Activated CD8-positive, alpha-beta memory T cell treated with anti-CD3 and anti-CD28 coated beads, Interleukin-2, amount 10 ng/mL, durations not matched to agents 7 days and 5 days (primary cell): ENCODE results near the gene FBXL5. TPM values are rescaled to one million over a fixed set of nuclear protein-coding genes. Genes with fewer than 3 reads are reported as not detected.

Source experiments
- ATAC-seq: fragments of 150-1000 bp; cut with Tn5 transposase; one replicate; pipeline ENCODE4 v1.10.0; 2021; ENCODE audit warnings: moderate library complexity
- CTCF ChIA-PET: fragments of 350-600 bp; sonication (Branson Sonifier 250); formaldehyde crosslinking; loops from one replicate; lab custom pipeline; 2021; ENCODE audit warnings: antibody characterized with exemption; lab: Charles Lee
- DNase-seq: peaks from one replicate; pipeline ENCODE4 v3.0.0-alpha.2; 2020
- H3K27ac Mint-ChIP-seq: one replicate; pipeline ENCODE4 v1.8.0; 2021; ENCODE audit warnings: mild to moderate bottlenecking, mixed read lengths
- H3K27me3 Mint-ChIP-seq: one replicate; pipeline ENCODE4 v1.8.0; 2021; ENCODE audit warnings: mixed read lengths
- H3K36me3 Mint-ChIP-seq: one replicate; pipeline ENCODE4 v1.8.0; 2021; ENCODE audit warnings: mild to moderate bottlenecking, mixed read lengths
- H3K4me1 Mint-ChIP-seq: one replicate; pipeline ENCODE4 v1.8.0; 2021; ENCODE audit warnings: mixed read lengths
- H3K4me3 Mint-ChIP-seq: one replicate; pipeline ENCODE4 v1.8.0; 2021; ENCODE audit warnings: mild to moderate bottlenecking, moderate library complexity, mixed read lengths
- H3K9me3 Mint-ChIP-seq: one replicate; pipeline ENCODE4 v1.8.0; 2022; ENCODE audit warnings: low read depth, mixed read lengths
- total RNA-seq, 2 experiments: library from RNA; stranded (reverse); gene quantifications; one replicate each; pipeline ENCODE4 v1.2.3, GENCODE V29; 2021

Gene FBXL5
- total RNA-seq, 2 experiments from 2014 or later, result 37.0 to 51.8 TPM

DNA sequence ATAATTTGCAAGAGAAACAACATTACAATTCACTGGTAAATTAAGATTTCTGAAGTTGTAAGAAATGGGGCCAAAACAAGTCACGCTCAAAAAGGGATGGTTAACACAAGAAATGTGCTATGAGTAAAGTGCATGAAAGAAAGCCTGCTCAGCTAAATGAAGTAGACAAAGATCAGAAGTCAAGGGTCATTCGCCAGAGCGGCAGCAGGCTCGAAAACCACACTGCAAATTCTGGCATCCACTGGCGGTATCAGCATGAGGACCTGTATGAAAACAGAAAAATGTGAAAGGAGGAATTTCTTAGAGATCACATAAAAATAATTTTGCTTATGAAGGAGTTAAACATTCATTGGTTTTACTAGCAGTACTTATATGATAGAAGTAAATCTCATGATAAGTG is 49.6 kb downstream of the FBXL5 start:
- ATAC-seq (no peak), DNase-seq (no peak)
- CTCF ChIA-PET, result no interaction called here
- Mint-ChIP-seq H3K27me3 (no peaks in the 10 kb centered on the region), H3K4me3 (no peak overlapping the region), H3K4me1 (no peaks in the 10 kb centered on the region), H3K36me3 (peaks cover 10% of the 10 kb centered on the region), H3K27ac (no peak overlapping the region), H3K9me3 (no peaks in the 10 kb centered on the region)

DNA sequence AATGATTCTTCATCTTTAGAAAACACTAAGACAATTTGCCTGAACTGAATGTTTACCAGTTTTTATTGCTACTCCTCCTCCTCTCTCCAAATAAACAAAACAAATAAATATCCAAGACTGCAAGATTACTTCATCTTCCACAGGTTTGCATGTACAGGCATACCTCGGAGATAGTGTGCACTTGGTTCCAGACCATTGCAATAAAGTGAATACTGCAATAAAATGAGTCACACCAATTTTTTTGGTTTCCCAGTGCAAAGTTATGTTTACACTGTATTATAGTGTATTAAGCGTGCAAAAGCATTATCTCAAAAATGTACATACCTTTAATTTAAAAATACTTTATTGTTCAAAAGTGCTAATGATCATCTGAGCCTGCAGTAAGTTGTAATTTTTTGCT is 53.3 kb downstream of the FBXL5 start:
- Mint-ChIP-seq H3K4me3 (no peak overlapping the region), H3K9me3 (no peaks in the 10 kb centered on the region), H3K27ac (no peak overlapping the region), H3K27me3 (no peaks in the 10 kb centered on the region), H3K36me3 (peaks cover 8% of the 10 kb centered on the region), H3K4me1 (no peaks in the 10 kb centered on the region)
- CTCF ChIA-PET, result no interaction called here
- ATAC-seq (no peak), DNase-seq (no peak)

DNA sequence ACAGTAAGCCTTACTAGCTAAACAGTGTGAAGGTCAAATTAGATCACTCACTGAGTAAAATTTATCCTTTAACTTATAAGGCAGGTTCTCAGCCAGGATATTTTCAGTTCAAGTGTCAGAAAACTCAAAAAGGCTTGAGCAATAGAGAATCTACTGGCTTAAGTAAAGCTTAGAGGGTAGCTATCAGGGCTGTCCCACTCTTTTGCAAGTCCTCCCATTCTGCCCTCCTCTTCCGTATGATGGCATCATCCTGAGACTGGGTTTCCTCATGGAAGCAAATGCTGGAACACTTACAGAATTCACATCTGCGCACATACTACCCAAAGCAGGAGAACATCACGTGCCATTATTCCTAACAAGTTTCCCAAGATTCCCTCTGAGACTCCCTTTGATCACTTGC is 55.0 kb downstream of the FBXL5 start:
- no peak for ATAC-seq
- Mint-ChIP-seq H3K9me3 (no peaks in the 10 kb centered on the region), H3K36me3 (peaks cover 6% of the 10 kb centered on the region), H3K27me3 (no peaks in the 10 kb centered on the region), H3K4me3 (no peak overlapping the region), H3K4me1 (no peaks in the 10 kb centered on the region), H3K27ac (no peak overlapping the region)
- DNase-seq, result no peak
- CTCF ChIA-PET, result no interaction called here

DNA sequence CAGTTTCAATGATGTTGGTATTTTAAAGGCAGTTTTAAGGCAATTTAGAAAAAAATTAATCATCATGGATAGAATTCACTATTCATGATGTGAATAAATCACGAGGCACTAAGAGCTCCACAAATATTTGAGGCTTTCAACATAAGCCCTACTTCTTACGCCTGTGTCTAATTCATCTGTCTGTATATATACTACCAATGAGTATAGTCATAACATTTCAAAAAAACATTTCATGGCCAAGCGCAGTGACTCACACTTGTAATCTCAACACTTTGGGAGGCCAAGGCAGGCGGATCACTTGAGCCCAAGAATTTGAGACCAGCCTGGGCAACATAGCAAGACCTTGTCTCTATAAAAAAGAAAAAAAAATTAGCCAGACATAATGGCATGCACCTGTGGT is 56.5 kb downstream of the FBXL5 start:
- Mint-ChIP-seq H3K9me3 (no peaks in the 10 kb centered on the region), H3K27ac (no peak overlapping the region), H3K27me3 (no peaks in the 10 kb centered on the region), H3K36me3 (peaks cover 3% of the 10 kb centered on the region), H3K4me3 (no peak overlapping the region), H3K4me1 (no peaks in the 10 kb centered on the region)
- DNase-seq (no peak), ATAC-seq (no peak)
- CTCF ChIA-PET, result no interaction called here

DNA sequence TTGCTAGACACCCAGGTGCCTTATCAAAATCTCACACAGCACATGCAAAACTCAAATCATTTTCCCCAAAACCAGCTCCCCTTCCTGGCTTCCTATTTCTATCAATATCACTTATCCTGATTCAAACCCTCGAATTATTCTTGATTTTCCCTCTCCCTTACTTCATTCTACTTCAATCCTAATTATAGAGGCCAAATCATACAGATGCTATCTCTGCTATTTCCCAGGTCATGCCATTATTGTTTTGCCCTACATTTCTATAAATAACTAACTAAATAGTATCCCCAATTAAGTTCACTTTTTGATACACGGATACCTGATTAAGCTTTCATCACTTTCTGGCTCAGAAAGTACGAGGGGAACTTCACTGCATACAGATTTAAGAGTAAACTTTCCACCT is 62.4 kb downstream of the FBXL5 start:
- H3K27ac Mint-ChIP-seq, result no peak overlapping the region
- DNase-seq (no peak), ATAC-seq (no peak)
- H3K4me3 Mint-ChIP-seq, result no peak overlapping the region
- no peaks in the 10 kb centered on the region for H3K4me1 Mint-ChIP-seq
- H3K9me3 Mint-ChIP-seq, result no peaks in the 10 kb centered on the region
- peaks cover 1% of the 10 kb centered on the region for H3K36me3 Mint-ChIP-seq
- CTCF ChIA-PET, result no interaction called here
- no peaks in the 10 kb centered on the region for H3K27me3 Mint-ChIP-seq

DNA sequence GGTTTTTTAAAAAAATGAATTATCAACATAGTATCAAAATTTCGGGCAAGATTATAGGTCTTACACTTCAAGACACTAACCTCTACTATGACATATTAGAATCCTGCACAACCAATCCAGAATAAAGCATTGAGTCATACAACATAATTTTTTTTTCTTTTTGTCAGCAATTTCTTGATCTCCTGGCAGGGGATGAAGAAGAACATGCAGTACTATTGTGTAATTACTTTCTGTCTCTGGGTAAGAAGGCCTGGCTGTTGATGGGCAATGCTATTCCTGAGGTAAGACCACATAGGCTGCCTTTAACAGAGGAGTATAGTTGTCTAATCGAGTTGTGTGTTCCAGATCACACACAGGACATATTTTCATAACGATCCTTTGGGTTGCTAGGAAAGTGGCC is 67.5 kb downstream of the FBXL5 start:
- ATAC-seq (no peak), DNase-seq (no peak)
- H3K27ac Mint-ChIP-seq, result no peak overlapping the region
- H3K9me3 Mint-ChIP-seq, result no peaks in the 10 kb centered on the region
- H3K27me3 Mint-ChIP-seq, result no peaks in the 10 kb centered on the region
- H3K4me1 Mint-ChIP-seq, result no peaks in the 10 kb centered on the region
- CTCF ChIA-PET, result no interaction called here
- H3K36me3 Mint-ChIP-seq, result no peaks in the 10 kb centered on the region
- no peak overlapping the region for H3K4me3 Mint-ChIP-seq

DNA sequence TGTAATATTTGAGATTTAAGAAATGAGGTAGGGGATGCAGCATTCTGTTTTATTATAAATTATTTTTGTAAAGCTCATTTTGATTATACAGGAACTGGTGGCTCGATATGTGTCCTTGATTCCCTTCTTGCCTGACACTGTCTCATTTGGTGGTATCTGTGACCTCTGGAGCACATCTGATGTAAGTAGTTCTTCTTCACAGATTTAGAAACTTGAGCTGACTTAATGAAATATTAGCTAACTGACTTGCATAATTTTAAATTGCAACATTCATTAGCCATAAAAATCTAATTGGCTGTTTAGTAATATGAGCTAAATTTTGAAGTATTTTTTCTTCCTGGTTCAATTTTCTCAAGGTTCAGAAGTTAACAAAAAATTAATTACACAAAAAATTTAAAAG is 69.1 kb downstream of the FBXL5 start:
- DNase-seq (no peak), ATAC-seq (no peak)
- Mint-ChIP-seq H3K9me3 (no peaks in the 10 kb centered on the region), H3K4me1 (no peaks in the 10 kb centered on the region), H3K36me3 (no peaks in the 10 kb centered on the region), H3K27ac (no peak overlapping the region), H3K4me3 (no peak overlapping the region), H3K27me3 (no peaks in the 10 kb centered on the region)
- CTCF ChIA-PET, result interaction anchor here (1.0 kb wide), 1 partner anchor 9 kb away, joined by 3 read pairs; no protein-coding TSS in a partner anchor

DNA sequence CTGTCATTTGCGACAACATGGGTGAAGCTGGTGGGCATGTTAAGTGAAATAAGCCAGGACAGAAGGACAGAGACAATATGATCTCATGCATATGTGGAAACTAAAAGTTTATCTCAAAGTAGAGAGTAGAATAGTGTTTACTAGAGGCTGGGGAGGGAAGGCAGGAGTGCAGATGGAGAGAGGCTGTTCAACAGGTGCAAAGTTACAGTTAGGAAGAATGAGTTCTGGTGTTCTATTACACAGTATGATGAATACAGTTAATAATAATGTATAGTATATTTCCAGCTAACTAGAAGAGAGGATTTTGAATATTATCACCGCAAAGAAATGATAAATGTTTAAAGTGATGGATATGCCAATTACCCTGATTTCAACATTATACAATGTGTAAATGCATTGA is 69.8 kb downstream of the FBXL5 start:
- Mint-ChIP-seq H3K4me3 (no peak overlapping the region), H3K9me3 (no peaks in the 10 kb centered on the region), H3K27ac (no peak overlapping the region), H3K4me1 (no peaks in the 10 kb centered on the region), H3K27me3 (no peaks in the 10 kb centered on the region), H3K36me3 (no peaks in the 10 kb centered on the region)
- CTCF ChIA-PET, result interaction anchor here (1.0 kb wide), 1 partner anchor 8 kb away, joined by 3 read pairs; no protein-coding TSS in a partner anchor
- DNase-seq (no peak), ATAC-seq (no peak)

DNA sequence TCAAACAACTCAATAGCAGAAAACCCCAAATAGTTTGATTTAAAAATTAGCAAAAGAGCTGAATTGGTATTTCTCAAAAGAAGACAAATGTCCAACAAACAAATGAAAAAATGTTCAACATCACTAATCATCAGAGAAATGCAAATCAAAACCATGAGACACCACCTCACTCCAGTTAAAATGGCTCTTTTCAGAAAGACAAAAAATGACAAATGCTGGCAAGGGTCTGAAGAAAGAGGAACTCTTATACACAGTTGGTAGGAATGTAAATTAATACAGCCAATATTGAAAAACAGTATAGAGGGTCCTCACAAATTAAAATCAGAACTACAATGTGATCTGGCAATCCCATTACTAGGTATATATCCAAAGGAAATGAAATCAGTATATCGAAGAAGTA is 70.4 kb downstream of the FBXL5 start:
- DNase-seq (no peak), ATAC-seq (no peak)
- Mint-ChIP-seq H3K36me3 (no peaks in the 10 kb centered on the region), H3K4me1 (no peaks in the 10 kb centered on the region), H3K4me3 (no peak overlapping the region), H3K27ac (no peak overlapping the region), H3K9me3 (no peaks in the 10 kb centered on the region), H3K27me3 (no peaks in the 10 kb centered on the region)
- CTCF ChIA-PET, result no interaction called here

DNA sequence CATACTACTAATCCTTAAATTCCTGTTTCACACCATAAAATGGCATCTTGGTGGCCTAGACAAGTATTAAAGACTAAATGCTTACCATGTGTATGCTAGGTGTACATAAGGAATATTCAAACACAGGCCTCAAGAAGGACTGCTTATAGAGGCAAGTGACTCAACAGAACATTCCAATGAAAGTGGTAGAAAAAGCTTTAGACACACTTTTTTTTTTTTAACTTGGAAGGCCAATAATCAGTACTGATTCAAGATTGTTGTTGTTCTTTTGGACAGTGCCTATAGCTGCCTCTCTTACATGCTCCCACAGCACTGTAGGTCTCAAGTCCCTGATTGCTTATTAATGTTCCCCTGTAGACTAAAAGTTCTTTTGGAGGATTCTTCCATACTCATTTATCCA is 77.6 kb downstream of the FBXL5 start:
- H3K27me3 Mint-ChIP-seq, result no peaks in the 10 kb centered on the region
- H3K4me3 Mint-ChIP-seq, result no peak overlapping the region
- CTCF ChIA-PET, result interaction anchor here (1.0 to 1.3 kb wide), 2 partner anchors 8 to 74 kb away, joined by 3 read pairs; no protein-coding TSS in a partner anchor
- ATAC-seq (no peak), DNase-seq (no peak)
- no peaks in the 10 kb centered on the region for H3K9me3 Mint-ChIP-seq
- no peak overlapping the region for H3K27ac Mint-ChIP-seq
- no peaks in the 10 kb centered on the region for H3K36me3 Mint-ChIP-seq
- no peaks in the 10 kb centered on the region for H3K4me1 Mint-ChIP-seq

DNA sequence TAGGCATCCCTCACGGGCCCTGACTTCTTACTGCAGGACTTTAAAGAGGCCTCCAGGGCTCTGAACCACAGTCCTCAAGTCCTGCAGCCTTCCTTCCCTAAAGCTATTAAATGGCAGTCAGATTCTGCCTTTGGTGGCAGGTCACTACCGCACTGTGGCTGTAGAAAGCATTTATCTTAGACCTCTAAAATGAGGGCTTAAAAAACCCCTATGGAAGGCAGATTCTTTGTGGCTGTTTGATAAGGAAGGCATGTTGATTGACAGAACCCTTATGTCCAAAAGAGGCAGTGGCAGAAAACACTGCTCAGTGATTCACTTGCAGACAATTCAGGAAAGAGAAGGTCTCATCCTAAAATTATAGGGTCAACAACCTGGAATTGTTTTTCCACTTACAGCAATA is 79.2 kb downstream of the FBXL5 start:
- no peak overlapping the region for H3K4me3 Mint-ChIP-seq
- ATAC-seq (no peak), DNase-seq (no peak)
- H3K9me3 Mint-ChIP-seq, result no peaks in the 10 kb centered on the region
- CTCF ChIA-PET, result no interaction called here
- no peak overlapping the region for H3K27ac Mint-ChIP-seq
- no peaks in the 10 kb centered on the region for H3K4me1 Mint-ChIP-seq
- H3K27me3 Mint-ChIP-seq, result no peaks in the 10 kb centered on the region
- no peaks in the 10 kb centered on the region for H3K36me3 Mint-ChIP-seq

DNA sequence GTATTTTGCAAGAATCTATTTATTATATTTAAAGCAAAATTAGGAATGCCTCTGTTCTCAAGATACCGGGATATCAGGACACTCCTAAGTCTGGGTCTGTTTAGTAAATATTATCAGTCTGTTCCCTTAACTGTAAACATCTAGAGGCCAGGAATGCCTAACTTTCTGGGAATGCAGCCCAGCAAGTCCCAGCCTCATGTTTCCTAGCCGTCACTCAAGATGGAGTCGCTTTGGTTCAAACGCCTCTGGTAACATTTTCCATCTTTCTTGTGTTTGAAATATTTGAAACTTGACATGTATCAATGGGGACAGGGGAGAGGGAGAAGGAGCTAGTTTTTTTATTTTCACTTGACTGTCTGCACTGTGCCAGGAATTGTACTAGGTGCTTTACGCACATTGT is 85.4 kb downstream of the FBXL5 start:
- no peak overlapping the region for H3K4me3 Mint-ChIP-seq
- no peaks in the 10 kb centered on the region for H3K9me3 Mint-ChIP-seq
- no peak for DNase-seq
- CTCF ChIA-PET, result no interaction called here
- no peaks in the 10 kb centered on the region for H3K27me3 Mint-ChIP-seq
- H3K27ac Mint-ChIP-seq, result no peak overlapping the region
- peaks cover 2% of the 10 kb centered on the region for H3K36me3 Mint-ChIP-seq
- no peaks in the 10 kb centered on the region for H3K4me1 Mint-ChIP-seq
- ATAC-seq, result no peak

DNA sequence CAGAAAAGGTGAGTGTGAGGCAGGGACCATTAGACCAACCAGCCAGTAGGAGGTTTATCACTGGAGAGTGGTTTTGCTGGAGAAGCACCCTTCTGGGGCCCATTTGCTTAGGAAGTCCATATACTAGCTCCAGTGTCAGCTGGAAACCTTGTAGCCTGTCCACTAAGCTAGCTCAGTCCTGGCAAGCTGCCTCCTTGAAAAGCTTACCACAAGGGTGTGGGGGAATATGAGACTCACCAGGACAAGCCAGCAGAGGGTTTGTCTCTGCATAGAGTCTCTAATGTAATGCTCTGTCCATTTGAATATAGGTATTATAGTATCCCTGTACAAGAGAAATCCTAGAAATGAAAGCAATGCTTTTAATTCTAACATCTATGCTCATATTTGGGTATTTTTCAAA is 86.3 kb downstream of the FBXL5 start:
- Mint-ChIP-seq H3K9me3 (no peaks in the 10 kb centered on the region), H3K4me3 (no peak overlapping the region)
- CTCF ChIA-PET, result no interaction called here

DNA sequence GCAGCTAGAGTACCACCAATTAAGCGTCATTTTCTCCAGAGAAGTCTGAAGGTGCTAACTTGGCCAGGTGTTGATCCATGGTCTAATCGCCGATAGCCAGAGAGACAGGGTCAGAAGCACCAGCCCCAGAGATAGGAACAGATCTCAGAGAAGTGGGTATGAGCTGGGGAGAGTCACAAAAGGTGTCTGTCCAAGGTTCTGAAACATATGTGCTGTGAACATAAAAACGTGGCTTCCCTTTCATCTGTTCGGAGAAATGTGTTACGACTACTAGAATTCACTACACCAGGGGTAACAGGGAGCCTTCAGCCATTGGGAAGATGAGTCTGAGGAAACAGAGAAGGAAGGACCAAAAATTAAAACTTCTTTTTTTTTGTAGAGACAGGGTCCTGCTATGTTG is 91.3 kb downstream of the FBXL5 start:
- no peaks in the 10 kb centered on the region for H3K36me3 Mint-ChIP-seq
- DNase-seq (no peak), ATAC-seq (no peak)
- H3K4me1 Mint-ChIP-seq, result no peaks in the 10 kb centered on the region
- H3K9me3 Mint-ChIP-seq, result no peaks in the 10 kb centered on the region
- no peak overlapping the region for H3K4me3 Mint-ChIP-seq
- H3K27me3 Mint-ChIP-seq, result no peaks in the 10 kb centered on the region
- CTCF ChIA-PET, result no interaction called here
- H3K27ac Mint-ChIP-seq, result no peak overlapping the region

More for the DNA sequence above, 86.3 kb downstream of the FBXL5 start:
- Mint-ChIP-seq H3K27me3 (no peaks in the 10 kb centered on the region), H3K27ac (no peak overlapping the region), H3K36me3 (peaks cover 2% of the 10 kb centered on the region), H3K4me1 (no peaks in the 10 kb centered on the region)
- DNase-seq, result no peak
- no peak for ATAC-seq

DNA sequence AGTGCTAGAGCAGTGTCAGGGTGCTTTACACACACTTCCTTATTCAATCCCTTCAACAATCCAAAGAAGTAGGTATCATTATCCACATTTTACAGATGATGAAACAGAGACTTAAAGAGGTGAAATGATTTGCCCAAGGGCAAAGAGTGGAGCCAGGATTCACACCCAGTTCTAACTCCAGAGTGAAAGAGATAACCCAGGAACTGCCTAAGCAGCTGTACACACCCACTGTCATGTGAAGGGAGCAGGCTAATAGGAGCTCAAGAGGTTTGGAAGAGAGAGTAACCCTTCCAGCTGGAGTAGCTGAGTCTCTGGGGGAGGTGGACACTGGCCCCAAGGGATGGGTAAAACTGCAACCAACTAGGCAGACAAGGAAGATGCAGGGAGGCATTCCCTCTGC is 92.5 kb downstream of the FBXL5 start:
- CTCF ChIA-PET, result no interaction called here

More for the DNA sequence above, 92.5 kb downstream of the FBXL5 start:
- ATAC-seq (no peak), DNase-seq (no peak)
- no peaks in the 10 kb centered on the region for H3K27me3 Mint-ChIP-seq
- no peaks in the 10 kb centered on the region for H3K4me1 Mint-ChIP-seq
- H3K27ac Mint-ChIP-seq, result no peak overlapping the region
- H3K9me3 Mint-ChIP-seq, result no peaks in the 10 kb centered on the region
- H3K4me3 Mint-ChIP-seq, result no peak overlapping the region
- H3K36me3 Mint-ChIP-seq, result no peaks in the 10 kb centered on the region
